ENCODE measurements around the gene GNL2.

GNL2 gene

DNA sequence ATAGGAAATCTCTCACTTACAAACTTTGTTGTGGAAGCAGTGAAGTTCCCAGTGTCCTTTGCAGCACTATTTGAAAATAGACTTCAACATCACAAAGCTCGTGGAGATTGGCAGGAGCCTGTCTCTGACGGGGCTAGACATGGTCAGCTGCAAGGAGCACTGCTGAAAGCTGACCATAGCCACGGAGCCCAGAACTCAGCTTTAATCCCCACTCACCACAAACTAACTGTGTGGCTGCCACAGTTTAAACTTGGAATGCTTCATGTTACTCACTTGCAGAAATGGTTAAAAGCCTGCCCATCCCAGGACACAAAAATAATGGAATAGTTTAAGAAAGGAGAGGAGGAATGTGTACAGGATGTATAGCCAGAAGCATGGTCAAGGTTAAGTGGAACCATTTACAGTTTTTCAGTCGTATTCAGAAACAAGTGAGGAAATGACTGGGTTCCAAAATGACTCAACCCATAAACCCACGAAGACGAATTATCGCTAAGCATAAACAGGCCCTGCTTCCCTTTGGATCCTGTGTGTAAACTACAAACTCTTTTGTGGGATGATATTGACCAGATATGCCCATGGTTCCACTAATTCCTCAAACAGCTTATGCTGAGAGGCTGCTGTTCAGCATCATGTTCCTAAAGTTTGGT lies 20.8 kb downstream of the GNL2 start:
- H3K4me3 ChIP-seq: no peak overlapping the region
- peaks cover 82 to 100% (median 89%) of the 10 kb centered on the region in 3 donors for H3K36me3 ChIP-seq
- no peaks in the 10 kb centered on the region for H3K9me3 ChIP-seq
- intact Hi-C loops (cut with DNase I; ENCODE audit: low total_unique reads): no loop called here
- no peaks in the 10 kb centered on the region for H3K4me1 ChIP-seq
- no peak overlapping the region for H3K27ac ChIP-seq
- TF ChIP-seq CTCF (IDR thresholded peaks at IDR 0.05): no peak
- DNase-seq: no peak
- H3K27me3 ChIP-seq: no peaks in the 10 kb centered on the region

GRCh38 chr1:37570528-37571334 lies 25.0 kb downstream of the GNL2 start:
- Histone ChIP-seq H3K27ac (no peak overlapping the region), H3K27me3 (no peaks in the 10 kb centered on the region), H3K36me3 (peaks cover 98 to 100% (median 99%) of the 10 kb centered on the region in 3 donors), H3K4me1 (no peaks in the 10 kb centered on the region), H3K9me3 (no peaks in the 10 kb centered on the region), H3K4me3 (no peak overlapping the region)
- intact Hi-C loops (cut with DNase I; ENCODE audit: low total_unique reads): no loop called here
- DNase-seq: no peak
- no peak for TF ChIP-seq CTCF (IDR thresholded peaks at IDR 0.05)

DNA sequence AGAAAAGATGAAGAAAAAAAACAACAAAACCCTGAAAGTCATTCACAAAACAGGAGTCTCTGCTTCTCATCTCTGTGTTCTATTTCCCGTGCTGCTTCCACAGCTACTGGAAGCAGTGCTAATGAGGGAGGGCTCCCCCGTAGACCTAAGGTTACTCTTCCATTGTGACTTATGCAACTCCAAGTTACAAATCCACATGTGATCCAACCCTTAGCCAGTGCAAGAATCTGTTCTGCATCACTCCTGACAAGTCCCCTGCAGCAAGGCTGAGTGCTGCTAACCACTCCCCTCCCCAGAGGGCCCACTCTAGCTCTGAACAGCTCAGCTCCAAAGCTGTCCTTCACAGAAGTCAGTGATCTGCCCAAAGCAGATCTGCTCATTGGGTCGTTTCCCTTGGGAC lies 28.7 kb downstream of the GNL2 start:
- Histone ChIP-seq H3K9me3 (no peaks in the 10 kb centered on the region), H3K27me3 (no peaks in the 10 kb centered on the region), H3K36me3 (peaks cover 68 to 96% (median 81%) of the 10 kb centered on the region in 3 donors), H3K4me1 (peaks cover 0 to 13% (median 0%) of the 10 kb centered on the region in 4 donors), H3K4me3 (no peak overlapping the region), H3K27ac (no peak overlapping the region)
- TF ChIP-seq CTCF (IDR thresholded peaks at IDR 0.05): no peak
- intact Hi-C loops (cut with DNase I; ENCODE audit: low total_unique reads): no loop called here
- DNase-seq: no peak

GRCh38 chr1:37564892-37565291 lies 30.8 kb downstream of the GNL2 start:
- H3K36me3 ChIP-seq: peaks cover 46 to 88% (median 62%) of the 10 kb centered on the region in 3 donors

GRCh38 chr1:37562984-37563383 lies 32.8 kb downstream of the GNL2 start:
- intact Hi-C loops (cut with DNase I; ENCODE audit: low total_unique reads): loop anchor here (5.0 kb wide), 1 partner anchor 119 kb away; no protein-coding TSS in a partner anchor
- TF ChIP-seq CTCF (IDR thresholded peaks at IDR 0.05): no peak
- no peak overlapping the region for H3K4me3 ChIP-seq
- H3K27me3 ChIP-seq: no peaks in the 10 kb centered on the region
- H3K27ac ChIP-seq: no peak overlapping the region
- no peak for DNase-seq
- H3K36me3 ChIP-seq: peaks cover 28 to 74% (median 43%) of the 10 kb centered on the region in 3 donors
- no peaks in the 10 kb centered on the region for H3K9me3 ChIP-seq
- H3K4me1 ChIP-seq: peaks cover 0 to 13% (median 0%) of the 10 kb centered on the region in 4 donors

More at GRCh38 chr1:37564892-37565291, 30.8 kb downstream of the GNL2 start:
- Histone ChIP-seq H3K4me3 (no peak overlapping the region), H3K27me3 (no peaks in the 10 kb centered on the region), H3K4me1 (peaks cover 0 to 13% (median 0%) of the 10 kb centered on the region in 4 donors), H3K27ac (peak overlapping the region in 1 of 2 donors; percentile 23), H3K9me3 (no peaks in the 10 kb centered on the region)
- intact Hi-C loops (cut with DNase I; ENCODE audit: low total_unique reads): loop anchor here (5.0 kb wide), 1 partner anchor 117 kb away; no protein-coding TSS in a partner anchor
- no peak for TF ChIP-seq CTCF (IDR thresholded peaks at IDR 0.05)
- no peak for DNase-seq

Data from tibial artery (tissue), 4 donors.